Measurements from ENCODE around the gene CDON. TPM values are rescaled to one million over a fixed set of nuclear protein-coding genes. Genes with fewer than 3 reads are reported as not detected.

Gene CDON, protein sequence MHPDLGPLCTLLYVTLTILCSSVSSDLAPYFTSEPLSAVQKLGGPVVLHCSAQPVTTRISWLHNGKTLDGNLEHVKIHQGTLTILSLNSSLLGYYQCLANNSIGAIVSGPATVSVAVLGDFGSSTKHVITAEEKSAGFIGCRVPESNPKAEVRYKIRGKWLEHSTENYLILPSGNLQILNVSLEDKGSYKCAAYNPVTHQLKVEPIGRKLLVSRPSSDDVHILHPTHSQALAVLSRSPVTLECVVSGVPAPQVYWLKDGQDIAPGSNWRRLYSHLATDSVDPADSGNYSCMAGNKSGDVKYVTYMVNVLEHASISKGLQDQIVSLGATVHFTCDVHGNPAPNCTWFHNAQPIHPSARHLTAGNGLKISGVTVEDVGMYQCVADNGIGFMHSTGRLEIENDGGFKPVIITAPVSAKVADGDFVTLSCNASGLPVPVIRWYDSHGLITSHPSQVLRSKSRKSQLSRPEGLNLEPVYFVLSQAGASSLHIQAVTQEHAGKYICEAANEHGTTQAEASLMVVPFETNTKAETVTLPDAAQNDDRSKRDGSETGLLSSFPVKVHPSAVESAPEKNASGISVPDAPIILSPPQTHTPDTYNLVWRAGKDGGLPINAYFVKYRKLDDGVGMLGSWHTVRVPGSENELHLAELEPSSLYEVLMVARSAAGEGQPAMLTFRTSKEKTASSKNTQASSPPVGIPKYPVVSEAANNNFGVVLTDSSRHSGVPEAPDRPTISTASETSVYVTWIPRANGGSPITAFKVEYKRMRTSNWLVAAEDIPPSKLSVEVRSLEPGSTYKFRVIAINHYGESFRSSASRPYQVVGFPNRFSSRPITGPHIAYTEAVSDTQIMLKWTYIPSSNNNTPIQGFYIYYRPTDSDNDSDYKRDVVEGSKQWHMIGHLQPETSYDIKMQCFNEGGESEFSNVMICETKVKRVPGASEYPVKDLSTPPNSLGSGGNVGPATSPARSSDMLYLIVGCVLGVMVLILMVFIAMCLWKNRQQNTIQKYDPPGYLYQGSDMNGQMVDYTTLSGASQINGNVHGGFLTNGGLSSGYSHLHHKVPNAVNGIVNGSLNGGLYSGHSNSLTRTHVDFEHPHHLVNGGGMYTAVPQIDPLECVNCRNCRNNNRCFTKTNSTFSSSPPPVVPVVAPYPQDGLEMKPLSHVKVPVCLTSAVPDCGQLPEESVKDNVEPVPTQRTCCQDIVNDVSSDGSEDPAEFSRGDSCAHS (N-terminal part only)
- total RNA-seq = 31.1 and 55.9 TPM in 2 replicates

GRCh38 chr11:126062679-126063506 is at the start of gene CDON:
Gene CDON, minus strand, starts transcription at chr11:126062866. Its CDS starts 39,390 bp downstream, at chr11:126023476.

GRCh38 chr11:125945797-125946520 is 116.7 kb downstream of the CDON start, which contains the start of gene VSIG10L2:
Gene VSIG10L2, plus strand, starts transcription at chr11:125946044. Its CDS starts 12 bp downstream, at chr11:125946056.

Other genes with a start within 250 kb of the CDON start
- gene PATE4, start 229.6 kb downstream of the CDON start, total RNA-seq = not detected in 2 replicates
- gene HYLS1, start 175.2 kb downstream of the CDON start, total RNA-seq = 2.4 and 3.1 TPM in 2 replicates
- gene PUS3, start 159.7 kb downstream of the CDON start, total RNA-seq = 9.0 and 9.1 TPM in 2 replicates
- gene DDX25, start 158.4 kb downstream of the CDON start, total RNA-seq = not detected in 2 replicates
- not detected in 2 replicates for gene VSIG10L2, start 116.8 kb downstream of the CDON start, total RNA-seq
- 22.5 and 31.6 TPM in 2 replicates for gene RPUSD4, start 148.8 kb upstream of the CDON start, total RNA-seq
- gene FAM118B, start 148.9 kb upstream of the CDON start, total RNA-seq = 14.6 and 14.9 TPM in 2 replicates
- 114 and 129 TPM in 2 replicates for gene SRPRA, start 206.0 kb upstream of the CDON start, total RNA-seq
- 10.1 and 13.2 TPM in 2 replicates for gene FOXRED1, start 206.3 kb upstream of the CDON start, total RNA-seq
- gene TIRAP, start 220.2 kb upstream of the CDON start, total RNA-seq = 4.5 and 6.3 TPM in 2 replicates
- 7.9 and 10.5 TPM in 2 replicates for gene DCPS, start 241.2 kb upstream of the CDON start, total RNA-seq

Measured in smooth muscle cell of the pulmonary artery (primary cell).